Astrocyte of the spinal cord (primary cell): ENCODE results near the gene ACTR3.

Experiments
- DNase-seq: peaks from one replicate; pipeline ENCODE4 v3.0.0; 2011; ENCODE audit warnings: low read depth, low spot score
- H3K4me3 ChIP-seq: 2 replicates; pipeline ENCODE4 v1.5.1; 2011; ENCODE audit warnings: low read depth, mild to moderate bottlenecking, low read length, moderate library complexity
- in situ Hi-C: cut with HindIII; loops from 2 replicates; pipeline ENCODE4 v1.10.0; 2017; ENCODE audit warnings: low sequenced_read_pairs
- TF ChIP-seq, protein P1 (sequence below): IDR thresholded peaks from 2 replicates; pipeline ENCODE4 v1.5.1; 2012; ENCODE audit warnings: low read depth, mild to moderate bottlenecking, low read length, inconsistent platforms

The ACTR3 gene

DNA sequence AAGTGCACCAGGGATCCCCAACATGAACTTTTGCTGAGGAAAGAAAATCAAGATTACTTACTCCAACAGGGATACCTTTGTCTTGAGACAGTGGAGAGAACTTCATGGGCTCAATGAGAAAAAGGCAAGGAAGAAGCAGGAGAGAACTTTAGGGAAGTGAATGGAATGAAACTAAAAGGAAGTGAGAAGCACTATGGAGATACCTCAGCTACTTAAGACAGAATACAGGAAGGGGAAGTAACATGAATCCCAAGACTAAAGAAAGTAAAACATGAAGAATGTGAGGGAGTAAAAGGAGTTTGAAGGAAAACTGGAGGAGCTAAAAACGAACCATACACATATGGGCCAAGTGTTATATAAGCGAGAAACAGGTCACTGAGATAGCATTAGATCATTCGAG, 32.4 kb upstream of the ACTR3 start:
- no peak overlapping the region for H3K4me3 ChIP-seq
- in situ Hi-C loops: no loop called here
- no peak for DNase-seq
- TF ChIP-seq, protein P1, sequence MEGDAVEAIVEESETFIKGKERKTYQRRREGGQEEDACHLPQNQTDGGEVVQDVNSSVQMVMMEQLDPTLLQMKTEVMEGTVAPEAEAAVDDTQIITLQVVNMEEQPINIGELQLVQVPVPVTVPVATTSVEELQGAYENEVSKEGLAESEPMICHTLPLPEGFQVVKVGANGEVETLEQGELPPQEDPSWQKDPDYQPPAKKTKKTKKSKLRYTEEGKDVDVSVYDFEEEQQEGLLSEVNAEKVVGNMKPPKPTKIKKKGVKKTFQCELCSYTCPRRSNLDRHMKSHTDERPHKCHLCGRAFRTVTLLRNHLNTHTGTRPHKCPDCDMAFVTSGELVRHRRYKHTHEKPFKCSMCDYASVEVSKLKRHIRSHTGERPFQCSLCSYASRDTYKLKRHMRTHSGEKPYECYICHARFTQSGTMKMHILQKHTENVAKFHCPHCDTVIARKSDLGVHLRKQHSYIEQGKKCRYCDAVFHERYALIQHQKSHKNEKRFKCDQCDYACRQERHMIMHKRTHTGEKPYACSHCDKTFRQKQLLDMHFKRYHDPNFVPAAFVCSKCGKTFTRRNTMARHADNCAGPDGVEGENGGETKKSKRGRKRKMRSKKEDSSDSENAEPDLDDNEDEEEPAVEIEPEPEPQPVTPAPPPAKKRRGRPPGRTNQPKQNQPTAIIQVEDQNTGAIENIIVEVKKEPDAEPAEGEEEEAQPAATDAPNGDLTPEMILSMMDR: no peak

DNA sequence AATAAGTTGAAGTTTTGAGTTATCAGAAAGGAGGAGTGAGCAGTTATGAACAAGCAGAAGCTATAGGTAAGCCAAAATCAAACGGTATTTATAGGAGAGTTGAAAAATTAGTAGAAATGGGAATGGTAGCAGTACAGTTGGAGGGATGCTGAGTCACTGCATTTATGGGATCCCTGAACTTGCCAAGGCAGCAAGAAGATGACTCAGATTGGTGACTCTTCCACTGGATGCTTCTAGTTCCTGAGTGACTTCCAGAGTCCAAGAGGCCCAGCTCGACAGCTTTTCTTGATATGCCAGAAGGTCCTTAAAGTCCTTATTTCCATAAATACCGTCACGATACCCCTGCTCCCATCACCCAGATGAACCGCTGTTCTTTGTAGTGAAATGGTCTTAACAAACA, 31.1 kb upstream of the ACTR3 start:
- in situ Hi-C loops: no loop called here

DNA sequence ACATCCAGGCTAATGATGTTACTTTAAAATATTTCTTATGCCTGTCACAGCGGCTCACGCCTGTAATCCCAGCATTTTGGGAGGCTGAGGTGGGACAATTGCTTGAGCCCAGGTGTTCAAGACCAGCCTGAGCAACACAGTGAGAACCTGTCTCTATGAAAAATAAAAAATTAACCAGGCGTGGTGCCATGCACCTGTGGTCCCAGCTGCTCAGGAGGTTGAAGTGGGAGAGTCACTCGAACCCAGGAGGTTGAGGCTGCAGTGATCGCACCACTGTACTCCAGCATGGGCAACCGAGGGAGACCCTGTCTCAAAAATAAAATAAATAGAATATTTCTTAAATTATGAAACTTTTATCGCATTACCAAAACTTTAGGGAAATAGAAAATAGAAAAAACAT, 28.1 kb upstream of the ACTR3 start:
- in situ Hi-C loops: no loop called here
- DNase-seq: no peak
- no peak overlapping the region for H3K4me3 ChIP-seq
- TF ChIP-seq, protein P1: no peak

More for the DNA sequence above, 31.1 kb upstream of the ACTR3 start:
- peak; percentile 86 for DNase-seq
- H3K4me3 ChIP-seq: no peak overlapping the region
- TF ChIP-seq, protein P1: no peak

DNA sequence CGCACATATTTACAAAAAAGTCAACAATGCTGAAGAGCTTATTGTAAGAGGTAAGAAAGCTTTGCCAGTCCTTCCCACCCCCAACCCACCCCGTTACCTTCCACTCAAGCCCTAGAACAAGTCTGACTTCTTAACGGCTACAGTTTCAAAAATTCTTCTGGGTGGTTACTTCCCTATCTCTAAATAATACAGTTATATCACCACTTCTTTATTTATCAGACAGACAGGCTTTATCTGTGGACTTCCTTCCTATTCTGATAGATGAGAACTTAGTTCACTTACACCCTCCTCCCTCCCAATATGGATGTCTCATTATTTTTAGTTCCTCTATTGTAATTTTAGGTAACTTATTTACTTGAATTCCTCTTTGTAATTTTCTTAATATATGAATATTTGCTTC, 26.7 kb upstream of the ACTR3 start:
- DNase-seq: no peak
- TF ChIP-seq, protein P1: no peak

DNA sequence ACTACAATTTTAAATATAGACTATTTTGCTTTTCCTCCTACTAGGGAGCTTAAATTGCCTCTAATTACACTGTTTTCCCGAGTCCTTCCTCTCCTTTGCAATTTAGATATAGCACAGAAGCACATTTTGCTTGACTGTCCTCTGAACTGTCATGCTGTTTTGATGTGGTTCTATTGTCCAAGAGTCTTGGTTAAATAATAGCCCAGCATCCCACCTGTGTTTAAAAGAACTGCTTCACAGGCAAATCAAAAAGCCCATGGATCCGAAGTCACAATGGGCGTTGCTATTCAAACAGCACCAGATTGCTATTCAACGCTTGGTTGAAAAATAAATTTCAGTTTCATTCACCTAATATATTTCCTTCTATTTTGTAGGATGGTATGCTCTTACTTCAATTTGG, 22.3 kb upstream of the ACTR3 start:
- no peak overlapping the region for H3K4me3 ChIP-seq
- DNase-seq: no peak
- TF ChIP-seq, protein P1: no peak
- in situ Hi-C loops: no loop called here

More for the DNA sequence above, 26.7 kb upstream of the ACTR3 start:
- no peak overlapping the region for H3K4me3 ChIP-seq
- in situ Hi-C loops: no loop called here

DNA sequence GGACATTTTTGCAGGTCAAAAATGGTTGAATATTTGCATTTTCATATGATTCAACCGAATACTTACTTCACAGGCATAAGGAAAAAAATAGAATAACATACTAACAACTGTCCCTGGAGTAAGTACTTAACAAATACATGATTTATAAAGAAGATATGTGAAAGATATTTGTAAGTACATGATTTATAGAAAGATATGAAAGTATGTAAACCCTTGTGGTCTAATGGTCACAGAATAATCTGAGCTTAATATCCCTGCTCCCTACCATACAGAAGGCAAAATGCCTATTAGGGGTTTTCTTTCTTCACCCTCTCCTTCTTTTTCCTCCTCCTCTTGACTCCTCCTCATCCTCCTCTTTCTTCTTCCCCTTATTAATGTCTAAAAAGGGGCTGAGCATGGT, 20.6 kb upstream of the ACTR3 start:
- H3K4me3 ChIP-seq: no peak overlapping the region
- TF ChIP-seq, protein P1: no peak
- in situ Hi-C loops: no loop called here
- DNase-seq: no peak

DNA sequence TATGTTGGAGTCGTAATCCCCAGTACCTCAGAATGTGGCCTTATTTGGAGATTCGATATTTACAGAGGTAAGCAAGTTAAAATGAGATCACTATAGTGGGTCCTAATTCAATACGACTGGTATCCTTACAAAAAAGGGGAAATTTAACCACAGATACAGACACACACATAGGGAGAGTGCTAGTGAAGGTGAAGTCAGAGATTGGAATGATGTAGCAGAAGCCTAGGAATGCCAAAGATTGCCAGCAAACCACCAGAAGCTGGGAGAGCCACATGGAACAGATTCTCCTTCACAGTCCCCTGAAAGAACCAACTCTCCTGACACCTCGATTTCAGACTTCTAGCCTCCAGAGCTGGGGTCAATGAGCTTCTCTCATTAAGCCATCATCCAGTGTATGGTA, 17.7 kb upstream of the ACTR3 start:
- H3K4me3 ChIP-seq: no peak overlapping the region
- DNase-seq: peak; percentile 72
- in situ Hi-C loops: no loop called here
- TF ChIP-seq, protein P1: no peak
